Measurements from ENCODE around the gene ZNF236.
A peak's percentile ranks its signal among the peaks of the same experiment; 100 is the strongest.
"Not testable (repeated sequence)": the region's sequence is repeated elsewhere in the genome, so short reads cannot be mapped to it uniquely, and the experiment has no call there.

ZNF236 gene

GRCh38 chr18:76977108-76977621, 154.8 kb downstream of the ZNF236 start:
- peak; percentile 4 to 57 for DNase-seq

GRCh38 chr18:76977684-76978232, 155.4 kb downstream of the ZNF236 start:
- DNase-seq = peak; percentile 65 to 78

- peak; percentile 72 to 76 for DNase-seq
These were observed 156.3 kb downstream of the ZNF236 start for GRCh38 chr18:76978616-76979015.

GRCh38 chr18:76979111-76979751, 156.9 kb downstream of the ZNF236 start:
- no peak for DNase-seq

- no peak for DNase-seq
These were observed 157.5 kb downstream of the ZNF236 start for GRCh38 chr18:76979906-76980305.

- DNase-seq = no peak
These were observed 158.5 kb downstream of the ZNF236 start for GRCh38 chr18:76980663-76981395.

GRCh38 chr18:76981396-76981968, 159.1 kb downstream of the ZNF236 start:
- peak in 1 of 2 experiments; percentile 20 for DNase-seq

GRCh38 chr18:76982038-76982437, 159.7 kb downstream of the ZNF236 start:
- no peak for DNase-seq

GRCh38 chr18:76982841-76983583, 160.7 kb downstream of the ZNF236 start:
- peak; percentile 32 to 87 for DNase-seq

- no peak for DNase-seq
These were observed 161.3 kb downstream of the ZNF236 start for GRCh38 chr18:76983613-76984051.

- DNase-seq = no peak
These were observed 162.1 kb downstream of the ZNF236 start for GRCh38 chr18:76984193-76985155.

- no peak for DNase-seq
These were observed 163.0 kb downstream of the ZNF236 start for GRCh38 chr18:76985156-76985950.

- no peak for DNase-seq
These were observed 163.5 kb downstream of the ZNF236 start for GRCh38 chr18:76985951-76986236.

- DNase-seq = no peak
These were observed 164.0 kb downstream of the ZNF236 start for GRCh38 chr18:76986406-76986805.

- DNase-seq = no peak
These were observed 165.9 kb downstream of the ZNF236 start for GRCh38 chr18:76988031-76988826.

- DNase-seq = no peak
These were observed 166.7 kb downstream of the ZNF236 start for GRCh38 chr18:76988827-76989646.

GRCh38 chr18:76989647-76990190, 167.4 kb downstream of the ZNF236 start:
- DNase-seq = no peak

GRCh38 chr18:76990343-76991020, 168.1 kb downstream of the ZNF236 start:
- not testable (repeated sequence) for DNase-seq

Measured in NCI-H526 (cell line).